ENCODE results near the gene DOP1A.

DOP1A gene

GRCh38 chr6:83202031-83202430 lies 134.6 kb downstream of the DOP1A start:
- DNase-seq: no peak

GRCh38 chr6:83215131-83216047 lies 147.9 kb downstream of the DOP1A start:
- peak; percentile 30 for DNase-seq

- DNase-seq: no peak
These were observed 149.3 kb downstream of the DOP1A start for GRCh38 chr6:83216806-83217205.
